Epithelial cell of proximal tubule (primary cell): ENCODE measurements around the gene VCL. TPM values are rescaled to one million over a fixed set of nuclear protein-coding genes. Genes with fewer than 3 reads are reported as not detected.
"Not testable (repeated sequence)": the region's sequence is repeated elsewhere in the genome, so short reads cannot be mapped to it uniquely, and the experiment has no call there.

ENCODE experiments used
- DNase-seq: peaks from one replicate; pipeline ENCODE4 v3.0.0-alpha.2; 2011; ENCODE audit warnings: low read depth
- H3K4me3 ChIP-seq: 2 replicates; pipeline ENCODE4 v1.5.1; 2011; ENCODE audit warnings: low read depth, mild to moderate bottlenecking, low read length
- CTCF ChIP-seq: conservative IDR thresholded peaks from 2 replicates; pipeline ENCODE4 v1.5.1; 2012; ENCODE audit warnings: low read depth, mild to moderate bottlenecking, low read length
- total RNA-seq: library from RNA; depleted of rRNA; stranded (reverse); fragments of >200 nt; gene quantifications from 2 replicates; pipeline ENCODE4 v1.2.3, GENCODE V29; 2015

Gene VCL
- total RNA-seq, 1 donor from 2014 or later = 228 TPM

GRCh38 chr10:74061104-74061503 is 63.2 kb downstream of the VCL start:
- TF ChIP-seq CTCF = no peak
- H3K4me3 ChIP-seq = no peak overlapping the region
- no peak for DNase-seq

GRCh38 chr10:74061978-74062377 is 64.1 kb downstream of the VCL start:
- H3K4me3 ChIP-seq, DNase-seq: not testable (repeated sequence)

DNA sequence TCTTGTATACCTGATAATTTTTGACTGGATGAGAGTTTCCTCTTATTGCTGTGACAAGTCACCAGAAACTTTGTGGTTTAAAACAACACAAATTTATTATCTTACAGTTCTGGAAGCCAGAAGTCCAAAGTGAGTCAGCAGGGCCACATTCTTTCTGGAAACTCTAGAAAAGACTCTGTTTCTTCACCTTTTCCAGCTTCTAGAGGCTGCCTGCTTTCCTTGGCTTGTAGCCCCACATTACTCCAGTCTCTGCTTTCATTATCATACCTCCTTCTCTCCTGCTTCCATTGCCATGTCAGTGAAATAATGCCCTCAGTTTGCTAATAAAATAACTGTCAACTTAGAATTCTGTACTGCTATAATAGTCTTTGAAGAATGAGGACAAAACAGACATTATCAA is 65.3 kb downstream of the VCL start:
- no peak for DNase-seq
- no peak overlapping the region for H3K4me3 ChIP-seq

GRCh38 chr10:74067373-74068352 is 69.7 kb downstream of the VCL start:
- TF ChIP-seq CTCF = no peak
- no peak for DNase-seq
- H3K4me3 ChIP-seq = no peak overlapping the region

More for the DNA sequence above, 65.3 kb downstream of the VCL start:
- TF ChIP-seq CTCF = no peak

DNA sequence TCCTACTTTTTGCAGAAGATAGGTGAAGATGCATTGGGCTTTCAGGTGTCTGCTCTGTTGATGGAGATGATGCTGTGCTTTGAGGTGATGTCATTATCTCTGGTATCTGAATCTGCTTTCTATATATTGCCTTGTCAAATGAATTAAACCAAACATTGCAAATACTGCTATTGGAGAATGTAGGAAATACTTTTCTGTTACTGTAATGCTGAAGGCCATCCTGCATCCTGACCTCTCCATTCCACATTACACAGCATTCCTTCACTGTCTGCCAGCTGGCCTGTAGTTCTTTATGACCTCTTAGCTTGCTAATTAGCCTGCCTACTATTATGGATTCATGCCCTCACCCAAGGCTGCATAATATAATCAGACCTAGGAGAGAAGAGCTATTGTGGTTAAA is 73.2 kb downstream of the VCL start:
- no peak for TF ChIP-seq CTCF
- no peak for DNase-seq
- H3K4me3 ChIP-seq = no peak overlapping the region

- H3K4me3 ChIP-seq = no peak overlapping the region
- no peak for TF ChIP-seq CTCF
- DNase-seq = no peak
These were observed 74.6 kb downstream of the VCL start for GRCh38 chr10:74072503-74072902.

DNA sequence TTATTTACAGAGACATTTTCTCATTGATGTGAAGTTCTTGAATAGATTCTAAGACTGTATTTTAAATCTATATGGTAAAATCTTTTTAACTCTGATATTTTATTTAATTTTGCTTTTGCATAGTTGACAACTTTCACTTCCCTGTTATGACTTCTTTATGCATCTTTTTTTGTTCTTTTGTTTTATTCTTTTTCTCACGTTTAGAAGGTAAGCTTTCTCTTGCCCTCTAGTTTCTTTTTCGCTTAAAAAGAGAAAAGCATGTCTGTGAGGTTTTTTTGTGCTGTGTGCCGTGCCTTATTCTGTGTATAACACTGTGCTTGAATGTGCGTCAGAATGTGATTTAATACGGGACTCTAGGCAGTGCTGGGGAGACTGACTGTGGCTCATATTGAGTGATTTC is 78.0 kb downstream of the VCL start:
- no peak for TF ChIP-seq CTCF
- no peak for DNase-seq
- no peak overlapping the region for H3K4me3 ChIP-seq
